GM18867 (cell line): ENCODE data around the gene RIPK1.
A peak's percentile ranks its signal among the peaks of the same experiment; 100 is the strongest.

Experiments used
- ATAC-seq: cut with Tn5 transposase; IDR thresholded peaks from one replicate; pipeline ENCODE4 v1.9.1; 2021; ENCODE audit warnings: mild to moderate bottlenecking, moderate library complexity; ENCODE audit not compliant: unreplicated experiment

Gene RIPK1

DNA sequence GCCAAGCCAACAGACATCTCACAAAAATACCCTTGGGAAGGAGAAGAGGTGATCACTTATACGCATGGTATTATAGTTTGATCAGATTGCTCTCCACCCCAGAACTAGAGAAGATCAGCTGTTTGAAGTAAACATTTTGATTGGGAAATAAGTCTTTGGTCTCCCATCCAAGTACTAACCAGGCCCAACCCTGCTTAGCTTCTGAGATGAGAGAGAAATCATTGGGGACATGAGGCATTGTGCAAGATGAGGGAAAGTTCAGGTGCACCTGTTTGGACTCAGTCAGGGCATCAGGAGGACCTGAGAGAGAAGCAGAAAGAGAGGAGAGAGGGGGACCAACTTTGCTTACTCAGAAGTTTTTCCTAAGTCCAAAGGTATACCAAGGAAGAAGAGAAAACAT is 11.4 kb downstream of the RIPK1 start:
- ATAC-seq = no peak

DNA sequence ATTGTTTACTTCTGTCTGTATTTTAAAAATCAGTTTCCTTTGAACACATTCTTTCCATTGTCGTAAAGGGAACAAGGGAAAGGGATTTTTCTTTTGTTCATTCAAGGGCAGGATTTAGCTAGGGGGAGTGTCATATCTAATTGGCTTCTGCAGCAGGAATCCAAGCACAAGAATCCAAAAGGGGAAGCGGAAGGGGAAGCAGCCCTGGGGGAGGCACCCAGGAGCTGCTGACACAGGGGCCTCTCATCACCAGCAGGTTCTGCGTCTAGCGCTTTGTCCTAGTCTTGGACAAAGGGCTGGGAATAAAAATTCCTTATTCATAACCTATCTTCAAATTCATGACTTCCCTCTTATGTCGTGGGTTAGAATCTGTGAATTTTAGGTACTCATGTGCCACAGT is 13.7 kb downstream of the RIPK1 start:
- ATAC-seq = no peak

DNA sequence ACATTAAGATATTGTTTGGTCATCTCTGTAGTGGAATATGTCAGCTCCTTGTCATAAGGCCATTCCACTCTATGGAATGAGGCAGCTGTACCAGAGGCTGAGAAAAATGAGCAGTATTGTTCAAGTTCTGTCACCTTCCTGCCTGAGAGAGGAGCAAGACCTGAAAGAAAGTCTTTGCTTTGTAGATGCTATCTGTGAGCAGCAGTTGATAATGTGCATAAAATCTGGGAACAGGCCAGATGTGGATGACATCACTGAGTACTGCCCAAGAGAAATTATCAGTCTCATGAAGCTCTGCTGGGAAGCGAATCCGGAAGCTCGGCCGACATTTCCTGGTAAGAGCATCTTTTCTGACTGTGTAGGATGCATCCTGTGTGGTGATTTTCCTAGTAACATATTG is 16.8 kb downstream of the RIPK1 start:
- no peak for ATAC-seq

DNA sequence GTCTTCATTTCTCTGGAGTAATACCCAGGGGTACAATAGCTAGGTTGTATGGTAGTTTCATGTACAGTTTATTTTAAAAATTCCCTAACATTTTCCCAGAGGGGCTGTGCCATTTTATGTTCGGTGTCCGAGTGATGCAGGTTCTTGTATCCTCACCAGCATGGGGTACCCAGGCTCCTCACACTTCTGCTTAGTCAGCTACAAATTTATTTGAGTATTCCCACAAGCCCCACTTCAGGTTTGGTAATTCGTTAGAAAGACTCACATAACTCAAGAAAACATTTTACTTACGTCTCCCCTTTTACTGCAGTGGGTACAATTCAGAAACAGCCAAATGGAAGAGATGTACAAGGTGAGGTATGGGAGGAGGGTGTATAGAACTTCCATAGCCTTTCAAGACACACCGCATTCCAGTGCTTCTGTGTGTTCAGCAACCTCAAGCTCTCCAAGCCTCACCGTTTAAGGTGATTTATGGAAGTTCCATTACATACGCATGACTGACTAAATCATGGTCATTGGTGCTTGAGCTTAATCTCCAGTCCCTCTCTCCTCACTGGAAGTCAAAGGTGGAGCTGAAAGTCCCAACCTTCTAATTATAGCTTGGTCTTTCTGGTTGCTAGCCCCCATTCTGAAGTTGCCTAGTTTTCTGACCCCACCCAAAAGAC is 18.1 kb downstream of the RIPK1 start:
- no peak for ATAC-seq

DNA sequence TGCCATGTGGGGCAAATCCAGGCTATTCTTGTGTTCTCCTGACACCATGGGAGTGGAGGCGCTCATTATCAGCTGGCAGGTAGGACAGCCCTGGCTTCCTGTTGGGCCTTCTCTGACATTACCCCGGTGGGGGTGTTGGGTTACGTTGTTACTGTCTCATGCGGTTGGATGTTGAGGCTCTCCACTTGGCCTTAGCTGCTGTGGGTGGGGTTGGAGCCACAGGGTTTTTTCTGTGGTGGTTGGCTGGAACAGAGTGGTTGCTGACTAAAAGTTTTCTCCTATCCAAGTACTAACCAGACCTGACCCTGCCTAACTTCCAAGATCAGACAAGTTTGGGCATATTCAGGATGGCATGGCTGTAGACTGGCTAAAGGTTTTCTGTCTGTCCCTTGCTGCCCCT is 20.2 kb downstream of the RIPK1 start:
- no peak for ATAC-seq

DNA sequence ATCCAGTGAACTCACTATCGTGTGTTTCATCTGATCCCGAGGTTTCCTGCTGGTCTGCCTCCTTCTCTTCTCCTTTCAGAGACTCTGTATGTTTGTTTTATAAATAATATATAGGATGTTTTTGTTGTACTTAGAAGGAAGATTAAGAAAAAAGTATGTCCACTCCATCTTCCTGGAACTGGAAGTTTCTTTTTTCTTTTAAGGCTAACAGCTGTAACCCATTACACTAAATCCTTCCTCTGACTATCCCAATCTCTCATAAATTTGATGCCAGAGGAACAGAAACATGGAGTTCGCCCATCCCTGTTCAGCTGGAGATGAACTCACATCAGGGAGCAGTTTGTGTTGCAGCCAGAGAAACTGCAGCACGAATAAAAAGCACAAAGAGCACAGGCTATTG is 20.7 kb downstream of the RIPK1 start:
- no peak for ATAC-seq

DNA sequence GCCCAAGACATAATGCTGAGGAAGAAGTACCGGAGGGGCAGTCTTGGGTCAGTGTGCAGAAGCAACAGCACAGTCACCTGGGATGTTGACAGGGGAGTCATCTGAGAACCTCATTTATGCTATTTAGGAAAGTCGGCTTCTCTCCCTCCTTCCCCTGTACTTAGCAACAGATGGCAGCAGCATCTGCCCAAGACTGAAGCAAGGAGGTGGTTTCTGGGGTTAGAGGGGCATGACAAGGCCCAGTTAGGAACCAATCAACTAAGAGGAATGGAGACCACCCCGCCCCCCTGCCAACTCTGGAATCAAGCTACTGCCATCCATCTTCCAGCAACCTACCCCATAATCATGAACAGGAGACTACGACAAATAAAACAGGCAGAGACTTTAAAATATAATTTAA is 21.7 kb downstream of the RIPK1 start:
- ATAC-seq = no peak

DNA sequence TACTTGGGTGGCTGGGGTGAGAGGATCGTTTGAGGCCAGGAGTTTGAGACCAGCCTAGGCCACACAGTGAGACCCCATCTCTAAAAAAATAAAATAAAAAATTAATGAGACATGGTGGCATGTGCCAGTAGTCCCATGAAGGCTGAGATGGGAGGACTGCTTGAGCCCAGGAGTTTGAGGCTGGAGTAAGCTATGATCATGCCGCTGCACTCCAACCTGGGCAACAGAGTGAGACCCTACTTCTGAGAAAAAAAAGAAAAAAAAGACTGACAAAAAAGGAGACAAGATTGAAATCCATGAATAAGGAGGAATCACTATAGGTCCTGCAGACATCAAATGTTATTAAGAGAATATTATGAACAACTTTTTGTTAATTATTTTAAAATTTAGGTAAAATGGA is 26.5 kb downstream of the RIPK1 start:
- no peak for ATAC-seq

DNA sequence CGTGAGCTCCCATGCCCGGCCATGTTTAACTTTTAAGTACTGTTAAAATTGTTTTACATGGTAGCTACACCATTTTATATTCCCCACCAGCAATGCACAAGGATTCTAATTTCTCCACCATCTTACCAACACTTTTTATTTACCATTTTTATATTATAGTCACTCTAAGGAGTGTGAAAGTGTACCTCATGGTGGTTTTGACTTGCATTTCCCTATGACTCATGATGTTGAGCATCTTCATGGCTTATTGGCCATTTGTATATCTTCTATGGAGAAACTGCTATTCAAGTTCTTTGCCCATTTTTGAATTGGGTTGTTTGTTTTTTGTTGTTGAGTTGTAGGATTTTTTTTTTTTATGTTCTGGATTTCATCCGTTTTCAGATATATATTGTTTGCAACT is 34.6 kb downstream of the RIPK1 start:
- ATAC-seq = no peak

DNA sequence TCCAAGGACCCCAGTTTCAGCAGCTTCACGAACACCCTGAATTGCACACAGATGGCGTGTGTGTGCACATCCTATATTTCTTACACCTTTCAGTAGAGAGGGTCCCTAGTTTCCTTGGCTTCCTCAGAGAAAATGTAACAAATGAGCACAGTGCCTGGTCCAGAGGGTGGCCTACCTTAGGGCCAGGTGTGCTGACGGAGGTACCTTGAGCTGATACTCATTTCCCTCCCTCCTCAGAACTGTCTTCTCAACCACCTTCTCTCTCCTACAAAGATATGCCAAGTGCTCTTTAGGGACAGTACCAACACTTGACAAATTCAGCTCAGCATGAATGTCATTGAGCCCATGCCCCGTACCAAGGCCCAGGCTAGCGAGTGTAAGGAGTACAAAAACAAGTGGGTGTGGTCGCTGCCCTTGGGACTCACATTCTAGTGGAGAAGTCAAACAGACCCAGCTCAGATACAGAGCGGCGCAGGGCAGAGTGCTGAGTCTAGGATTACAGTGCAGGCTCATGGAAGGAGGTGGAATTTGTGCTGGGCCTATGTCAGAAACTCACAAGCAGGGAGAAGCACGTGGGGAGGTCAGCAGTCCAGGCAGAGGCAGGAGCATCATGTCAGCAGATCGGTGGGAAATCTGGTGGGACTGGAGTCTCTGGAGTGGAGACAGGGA is 40.6 kb downstream of the RIPK1 start:
- ATAC-seq = no peak

DNA sequence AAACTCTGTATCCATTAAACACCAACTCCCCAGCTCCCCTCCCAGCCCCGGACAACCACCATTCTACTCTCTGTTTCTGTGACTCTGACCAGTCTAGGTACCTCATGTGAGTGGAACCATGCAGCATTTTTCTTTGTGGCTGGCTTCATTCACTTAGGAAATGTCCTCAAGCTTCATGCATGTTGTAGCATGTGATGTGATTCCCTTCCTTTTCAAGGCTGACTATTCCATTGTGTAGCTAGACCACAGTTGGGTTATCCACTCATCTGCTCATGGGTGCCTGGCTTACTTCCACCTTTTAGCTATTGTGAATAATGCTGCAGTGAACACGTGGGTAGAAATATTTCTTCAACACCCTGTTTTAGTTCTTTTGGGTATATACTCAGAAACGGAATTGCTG is 41.5 kb downstream of the RIPK1 start:
- no peak for ATAC-seq

DNA sequence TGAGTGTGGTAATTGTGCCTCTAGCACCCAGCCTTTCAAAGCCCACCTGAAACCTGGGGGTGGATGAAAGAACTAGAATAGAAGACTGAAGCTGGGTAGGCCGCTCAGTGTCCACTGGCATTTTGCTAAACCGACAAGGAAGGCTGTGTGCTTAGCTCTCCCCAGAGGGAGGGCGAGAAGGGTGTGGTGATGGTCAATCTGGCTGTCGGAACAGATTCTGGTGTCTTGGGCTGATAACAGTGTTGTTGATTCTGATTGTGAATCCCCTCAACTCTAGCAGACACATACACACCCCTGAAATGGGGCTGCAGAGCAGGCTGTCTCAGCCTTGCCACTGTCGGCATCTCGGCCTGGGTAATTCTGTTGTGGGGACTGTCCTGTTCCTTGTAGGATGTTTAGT is 46.1 kb downstream of the RIPK1 start:
- ATAC-seq = no peak

DNA sequence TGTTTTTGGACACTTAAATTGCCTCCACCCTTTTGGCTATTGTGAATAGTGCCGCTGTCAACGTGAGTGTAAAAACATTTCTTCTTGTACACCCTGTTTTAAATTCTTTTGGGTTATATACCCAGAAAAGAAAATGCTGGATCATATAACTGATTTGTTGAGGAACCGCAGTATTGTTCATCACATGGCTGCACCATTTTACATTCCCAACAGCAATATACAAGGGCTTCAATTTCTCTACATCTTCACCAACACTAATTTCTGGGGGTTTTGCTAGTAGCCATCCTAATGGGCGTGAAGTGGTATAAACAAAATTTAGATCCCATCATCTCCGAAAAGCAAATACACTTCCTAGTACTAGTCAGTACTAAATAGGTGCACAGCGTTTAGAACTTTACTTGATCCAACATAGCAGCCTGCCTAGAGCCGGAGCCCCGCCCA is 49.6 kb downstream of the RIPK1 start:
- no peak for ATAC-seq

DNA sequence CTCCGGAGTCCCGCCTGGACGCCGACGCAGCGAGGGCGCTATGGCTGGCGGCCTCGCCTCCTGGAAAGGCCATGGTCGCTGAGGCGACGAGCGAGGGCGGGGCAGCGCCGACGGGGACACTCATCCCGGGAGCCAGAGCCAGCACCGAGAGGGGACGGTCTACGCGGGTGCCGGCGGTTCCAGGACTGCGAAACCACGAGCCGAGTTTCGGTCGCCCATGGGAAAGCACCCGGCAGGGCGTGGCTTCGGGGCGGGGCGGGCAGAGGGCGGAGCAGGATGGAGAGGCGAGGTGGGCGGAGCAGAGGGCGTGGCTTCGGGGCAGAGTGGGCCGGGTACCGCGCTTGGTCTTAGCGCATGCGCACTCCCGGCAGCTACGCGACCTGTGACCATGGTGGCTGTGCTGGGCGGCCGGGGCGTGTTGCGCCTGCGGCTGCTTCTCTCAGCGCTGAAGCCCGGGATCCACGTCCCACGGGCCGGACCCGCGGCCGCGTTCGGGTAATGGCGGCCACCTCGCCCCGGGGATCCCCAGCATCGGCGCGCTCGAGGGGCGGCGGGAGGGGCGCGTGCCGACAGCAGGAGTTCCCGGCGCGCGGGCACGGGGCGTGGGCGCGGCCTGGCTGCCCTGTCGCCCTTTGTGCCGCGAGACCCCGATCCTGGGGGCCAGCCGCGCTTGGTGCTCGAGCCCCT is 50.2 kb downstream of the RIPK1 start, which contains the start of gene BPHL:
Gene BPHL (plus strand): TSS at position 359 of the 687 bp plus-strand sequence. CDS start 30 bp downstream, at position 389.
- ATAC-seq = peak; percentile 92

DNA sequence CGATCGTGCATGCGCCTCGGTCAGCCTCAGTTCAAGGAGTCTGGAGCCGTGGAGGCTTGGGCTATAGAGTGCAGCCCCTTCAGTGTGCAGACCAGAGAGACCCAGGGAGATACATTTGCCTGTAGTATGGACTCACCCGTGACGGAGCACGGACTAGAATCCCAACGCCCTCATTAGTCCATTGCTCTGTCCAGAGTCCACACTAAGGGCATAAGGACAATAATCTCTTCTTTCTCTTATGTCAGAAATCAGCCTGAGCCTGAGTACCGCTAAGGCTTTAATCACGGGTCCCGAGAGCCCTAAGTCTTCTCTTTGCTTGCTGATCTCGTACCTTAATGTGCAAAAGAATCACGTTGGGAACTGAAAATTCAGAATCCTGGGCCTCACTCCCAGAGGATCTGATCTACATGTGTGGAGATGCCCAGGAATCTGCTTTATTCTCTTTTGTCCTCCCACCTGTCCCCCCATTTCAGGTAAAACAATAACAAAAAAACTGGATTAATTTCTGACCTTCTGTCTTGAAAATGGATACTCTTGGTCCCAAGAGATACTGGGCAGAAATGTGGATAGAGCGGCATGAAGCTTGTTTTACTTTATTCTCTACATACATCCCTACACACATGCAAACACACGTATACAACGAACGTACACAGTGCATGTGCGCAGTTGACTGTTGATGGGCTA is 50.9 kb downstream of the RIPK1 start:
- peak; percentile 29 for ATAC-seq

DNA sequence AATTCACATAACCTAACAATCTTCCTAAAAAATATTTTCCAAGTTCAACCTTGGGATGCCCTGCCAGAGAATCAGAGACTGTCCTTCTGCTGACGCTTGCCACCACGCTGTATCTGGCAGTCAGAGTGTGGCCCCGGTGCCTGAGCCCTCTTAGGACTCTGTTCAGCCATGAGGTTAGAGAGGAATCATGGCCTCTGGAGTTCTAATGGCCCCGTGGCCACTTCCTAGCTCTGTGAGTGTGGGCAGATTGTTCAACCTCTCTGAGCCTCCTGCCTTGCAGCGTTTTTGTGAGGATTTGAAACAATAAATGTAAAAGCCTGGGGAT is 52.4 kb downstream of the RIPK1 start:
- ATAC-seq = no peak

DNA sequence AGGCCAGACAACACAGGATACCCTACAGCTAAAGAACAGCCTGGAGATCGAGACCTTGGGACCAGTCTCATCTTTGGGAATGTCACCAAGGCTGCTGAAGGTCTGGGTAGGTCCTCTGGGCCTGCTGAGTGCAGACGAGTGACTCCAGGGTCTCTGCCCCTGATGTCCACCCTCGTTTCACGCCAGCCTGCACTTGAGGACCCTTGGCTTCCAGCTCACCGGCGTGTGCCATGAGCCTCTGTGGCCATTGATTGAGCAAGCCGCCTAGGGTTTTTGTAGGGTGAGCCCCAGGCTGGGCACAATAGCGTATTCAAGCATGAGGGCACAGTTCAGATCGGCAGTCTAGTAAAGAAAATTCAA is 54.5 kb downstream of the RIPK1 start:
- ATAC-seq = no peak

DNA sequence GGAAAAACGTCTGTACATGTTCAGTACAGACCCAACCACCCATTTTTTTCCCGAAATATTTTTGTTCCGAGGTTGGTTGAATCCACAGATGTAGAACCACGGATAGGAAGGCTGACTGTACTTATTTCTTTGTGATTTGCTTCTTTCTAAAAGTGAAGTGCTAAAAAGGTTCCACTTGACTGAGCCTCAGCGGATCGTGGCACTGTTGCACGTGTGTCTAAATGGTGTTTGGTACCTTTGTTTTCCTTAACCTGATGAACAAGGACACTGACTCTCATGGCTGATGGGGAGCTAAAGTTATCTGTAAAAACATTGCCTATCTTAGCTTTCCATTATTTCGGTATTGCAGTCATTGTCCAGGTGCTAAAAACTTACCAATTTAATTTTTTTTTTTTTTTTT is 56.4 kb downstream of the RIPK1 start:
- ATAC-seq = no peak

DNA sequence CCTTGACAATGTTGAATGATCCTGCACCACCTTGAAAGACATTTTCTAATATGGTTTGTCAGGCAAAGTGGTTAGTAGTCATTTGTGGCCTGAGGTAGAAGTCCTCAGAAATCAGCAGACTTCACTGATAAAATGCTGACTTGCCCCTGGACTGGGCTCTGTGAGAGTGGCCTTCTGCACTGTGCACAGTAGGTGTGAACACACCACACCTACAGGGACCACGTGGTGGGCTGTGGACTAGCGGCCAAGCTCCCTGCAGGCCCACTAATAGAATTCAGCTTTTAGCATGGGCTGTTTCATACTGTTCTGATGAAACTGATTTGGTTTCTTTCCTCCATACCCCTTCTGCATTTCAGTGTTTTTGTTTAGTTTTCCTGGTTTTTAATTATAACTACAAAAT is 57.5 kb downstream of the RIPK1 start:
- no peak for ATAC-seq

DNA sequence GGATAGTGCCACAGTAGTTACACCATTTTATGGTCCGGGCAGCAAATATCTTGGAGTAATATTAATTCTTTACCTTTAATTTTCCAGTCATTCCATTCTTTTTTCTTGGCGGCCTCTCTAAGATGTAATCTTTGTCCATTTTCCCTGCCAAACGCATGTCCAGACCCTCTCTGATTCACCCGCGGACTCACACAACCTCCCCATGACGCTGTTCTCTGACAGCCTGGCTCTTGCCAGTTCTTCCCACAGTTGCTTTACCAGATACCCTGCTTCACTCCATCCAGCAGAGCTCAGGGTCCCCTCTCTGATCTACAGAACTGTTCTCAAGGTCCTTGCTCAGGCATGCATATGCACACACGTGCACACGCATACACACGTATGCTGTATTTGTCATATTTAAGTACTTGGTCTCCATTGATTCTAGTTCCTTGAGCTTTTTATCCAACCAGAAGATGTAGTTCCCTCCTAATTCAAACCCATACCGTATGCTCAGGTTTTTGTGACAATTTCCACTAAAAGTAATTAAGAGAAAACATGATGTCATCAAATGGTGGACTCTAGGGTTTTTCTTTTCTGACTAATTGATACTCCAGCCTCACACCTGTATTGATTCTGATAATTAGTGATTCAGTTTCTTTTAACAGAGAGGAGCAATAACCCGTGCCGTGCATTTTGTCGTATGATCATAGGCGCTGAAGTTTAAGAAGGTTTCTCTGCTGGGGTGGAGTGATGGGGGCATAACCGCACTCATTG is 60.2 kb downstream of the RIPK1 start:
- no peak for ATAC-seq

DNA sequence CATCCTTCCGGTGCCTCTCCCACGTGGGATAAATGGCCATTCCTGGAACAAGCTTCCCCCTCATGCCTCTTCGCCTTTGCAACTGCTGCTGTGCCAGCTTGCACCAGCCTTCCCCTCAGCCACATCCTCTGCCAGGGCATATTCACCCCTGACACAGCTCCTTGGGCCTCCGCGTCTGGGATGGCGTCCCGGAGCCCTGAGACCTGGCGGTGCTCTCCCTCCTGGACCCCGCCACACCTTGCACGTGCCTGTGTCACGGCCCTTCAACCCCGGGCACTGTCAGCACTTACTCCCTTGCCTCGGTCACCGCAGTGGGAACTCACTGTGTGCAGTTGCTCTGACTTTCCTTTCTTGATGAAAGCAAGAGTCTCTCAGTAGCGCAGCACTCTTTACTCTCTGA is 63.4 kb downstream of the RIPK1 start:
- no peak for ATAC-seq
